H1 (cell line): ENCODE results near the gene MPEG1. TPM values are rescaled to one million over a fixed set of nuclear protein-coding genes. Genes with fewer than 3 reads are reported as not detected.

Source experiments
- POLR2AphosphoS5 ChIP-seq: IDR thresholded peaks from 2 replicates; pipeline ENCODE4 v1.6.1; 2011; ENCODE audit warnings: low read depth, low read length
- polyA plus RNA-seq, 7 experiments: library from polyadenylated mRNA; depleted of rRNA in 3 of 7; stranded (reverse) in 5 of 7; unstranded in 2 of 7; fragments of >200 nt in 5 of 7; fragments of 200-250 nt in 2 of 7; gene quantifications; 1 replicate in 5 of 7; 2 replicates in 1 of 7; 4 replicates in 1 of 7; pipeline versions ENCODE4 v1.2.1 to v1.2.3, GENCODE V29; 2011 to 2013; ENCODE audit warnings: missing spikeins in 2 of 7, mixed read lengths in 2 of 7
- total RNA-seq: library from RNA; stranded (reverse); fragmentation: NEBNext Ultra II Directional; extraction: Animal tissue kit (Norgen Biotek cat#: 25700); gene quantifications from 2 replicates; pipeline ENCODE4 v1.2.1, GENCODE V29; 2021
- TF ChIP-seq, protein P1 (sequence below): fragments of 300-600 bp; sonication (generic); IDR thresholded peaks from 2 replicates; pipeline ENCODE4 v1.7.1; 2012; ENCODE audit warnings: low read length, moderate library complexity, mild to moderate bottlenecking, inconsistent platforms; ENCODE audit not compliant: insufficient replicate concordance

The MPEG1 gene
- total and polyA plus RNA-seq, 2 of the 8 experiments (the other 6 are each of a cell fraction or from before 2014, with no cell fraction given) = not detected

DNA sequence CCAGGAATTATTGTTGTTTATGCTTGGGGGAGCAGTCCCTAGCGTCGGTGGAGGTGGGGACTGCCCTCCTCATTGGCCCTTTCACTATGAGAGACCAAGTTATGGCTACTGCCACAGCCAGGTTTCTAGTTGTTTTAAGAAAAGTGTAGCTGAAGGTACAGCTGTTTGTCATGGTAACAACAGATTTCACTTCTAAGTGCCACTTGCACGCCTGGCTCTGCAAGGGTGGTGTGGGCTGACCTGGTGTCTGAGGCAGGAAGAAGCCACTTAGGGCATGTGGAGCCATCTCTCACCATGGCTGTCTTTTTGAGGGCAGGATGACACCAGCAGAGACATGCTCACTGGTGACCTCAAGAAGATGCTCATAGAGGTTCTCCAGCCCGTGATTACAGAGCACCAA is 46.3 kb upstream of the MPEG1 start (continued):
- TF ChIP-seq, protein P1, sequence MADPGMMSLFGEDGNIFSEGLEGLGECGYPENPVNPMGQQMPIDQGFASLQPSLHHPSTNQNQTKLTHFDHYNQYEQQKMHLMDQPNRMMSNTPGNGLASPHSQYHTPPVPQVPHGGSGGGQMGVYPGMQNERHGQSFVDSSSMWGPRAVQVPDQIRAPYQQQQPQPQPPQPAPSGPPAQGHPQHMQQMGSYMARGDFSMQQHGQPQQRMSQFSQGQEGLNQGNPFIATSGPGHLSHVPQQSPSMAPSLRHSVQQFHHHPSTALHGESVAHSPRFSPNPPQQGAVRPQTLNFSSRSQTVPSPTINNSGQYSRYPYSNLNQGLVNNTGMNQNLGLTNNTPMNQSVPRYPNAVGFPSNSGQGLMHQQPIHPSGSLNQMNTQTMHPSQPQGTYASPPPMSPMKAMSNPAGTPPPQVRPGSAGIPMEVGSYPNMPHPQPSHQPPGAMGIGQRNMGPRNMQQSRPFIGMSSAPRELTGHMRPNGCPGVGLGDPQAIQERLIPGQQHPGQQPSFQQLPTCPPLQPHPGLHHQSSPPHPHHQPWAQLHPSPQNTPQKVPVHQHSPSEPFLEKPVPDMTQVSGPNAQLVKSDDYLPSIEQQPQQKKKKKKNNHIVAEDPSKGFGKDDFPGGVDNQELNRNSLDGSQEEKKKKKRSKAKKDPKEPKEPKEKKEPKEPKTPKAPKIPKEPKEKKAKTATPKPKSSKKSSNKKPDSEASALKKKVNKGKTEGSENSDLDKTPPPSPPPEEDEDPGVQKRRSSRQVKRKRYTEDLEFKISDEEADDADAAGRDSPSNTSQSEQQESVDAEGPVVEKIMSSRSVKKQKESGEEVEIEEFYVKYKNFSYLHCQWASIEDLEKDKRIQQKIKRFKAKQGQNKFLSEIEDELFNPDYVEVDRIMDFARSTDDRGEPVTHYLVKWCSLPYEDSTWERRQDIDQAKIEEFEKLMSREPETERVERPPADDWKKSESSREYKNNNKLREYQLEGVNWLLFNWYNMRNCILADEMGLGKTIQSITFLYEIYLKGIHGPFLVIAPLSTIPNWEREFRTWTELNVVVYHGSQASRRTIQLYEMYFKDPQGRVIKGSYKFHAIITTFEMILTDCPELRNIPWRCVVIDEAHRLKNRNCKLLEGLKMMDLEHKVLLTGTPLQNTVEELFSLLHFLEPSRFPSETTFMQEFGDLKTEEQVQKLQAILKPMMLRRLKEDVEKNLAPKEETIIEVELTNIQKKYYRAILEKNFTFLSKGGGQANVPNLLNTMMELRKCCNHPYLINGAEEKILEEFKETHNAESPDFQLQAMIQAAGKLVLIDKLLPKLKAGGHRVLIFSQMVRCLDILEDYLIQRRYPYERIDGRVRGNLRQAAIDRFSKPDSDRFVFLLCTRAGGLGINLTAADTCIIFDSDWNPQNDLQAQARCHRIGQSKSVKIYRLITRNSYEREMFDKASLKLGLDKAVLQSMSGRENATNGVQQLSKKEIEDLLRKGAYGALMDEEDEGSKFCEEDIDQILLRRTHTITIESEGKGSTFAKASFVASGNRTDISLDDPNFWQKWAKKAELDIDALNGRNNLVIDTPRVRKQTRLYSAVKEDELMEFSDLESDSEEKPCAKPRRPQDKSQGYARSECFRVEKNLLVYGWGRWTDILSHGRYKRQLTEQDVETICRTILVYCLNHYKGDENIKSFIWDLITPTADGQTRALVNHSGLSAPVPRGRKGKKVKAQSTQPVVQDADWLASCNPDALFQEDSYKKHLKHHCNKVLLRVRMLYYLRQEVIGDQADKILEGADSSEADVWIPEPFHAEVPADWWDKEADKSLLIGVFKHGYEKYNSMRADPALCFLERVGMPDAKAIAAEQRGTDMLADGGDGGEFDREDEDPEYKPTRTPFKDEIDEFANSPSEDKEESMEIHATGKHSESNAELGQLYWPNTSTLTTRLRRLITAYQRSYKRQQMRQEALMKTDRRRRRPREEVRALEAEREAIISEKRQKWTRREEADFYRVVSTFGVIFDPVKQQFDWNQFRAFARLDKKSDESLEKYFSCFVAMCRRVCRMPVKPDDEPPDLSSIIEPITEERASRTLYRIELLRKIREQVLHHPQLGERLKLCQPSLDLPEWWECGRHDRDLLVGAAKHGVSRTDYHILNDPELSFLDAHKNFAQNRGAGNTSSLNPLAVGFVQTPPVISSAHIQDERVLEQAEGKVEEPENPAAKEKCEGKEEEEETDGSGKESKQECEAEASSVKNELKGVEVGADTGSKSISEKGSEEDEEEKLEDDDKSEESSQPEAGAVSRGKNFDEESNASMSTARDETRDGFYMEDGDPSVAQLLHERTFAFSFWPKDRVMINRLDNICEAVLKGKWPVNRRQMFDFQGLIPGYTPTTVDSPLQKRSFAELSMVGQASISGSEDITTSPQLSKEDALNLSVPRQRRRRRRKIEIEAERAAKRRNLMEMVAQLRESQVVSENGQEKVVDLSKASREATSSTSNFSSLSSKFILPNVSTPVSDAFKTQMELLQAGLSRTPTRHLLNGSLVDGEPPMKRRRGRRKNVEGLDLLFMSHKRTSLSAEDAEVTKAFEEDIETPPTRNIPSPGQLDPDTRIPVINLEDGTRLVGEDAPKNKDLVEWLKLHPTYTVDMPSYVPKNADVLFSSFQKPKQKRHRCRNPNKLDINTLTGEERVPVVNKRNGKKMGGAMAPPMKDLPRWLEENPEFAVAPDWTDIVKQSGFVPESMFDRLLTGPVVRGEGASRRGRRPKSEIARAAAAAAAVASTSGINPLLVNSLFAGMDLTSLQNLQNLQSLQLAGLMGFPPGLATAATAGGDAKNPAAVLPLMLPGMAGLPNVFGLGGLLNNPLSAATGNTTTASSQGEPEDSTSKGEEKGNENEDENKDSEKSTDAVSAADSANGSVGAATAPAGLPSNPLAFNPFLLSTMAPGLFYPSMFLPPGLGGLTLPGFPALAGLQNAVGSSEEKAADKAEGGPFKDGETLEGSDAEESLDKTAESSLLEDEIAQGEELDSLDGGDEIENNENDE = no peak
- no peak for TF ChIP-seq POLR2AphosphoS5
